Brain microvascular endothelial cell (primary cell): Measurements from ENCODE around the gene LRRC4C.

Experiments used
- DNase-seq: peaks from one replicate; pipeline ENCODE4 v3.0.0-alpha.2; 2020
- H3K27ac ChIP-seq: fragments of 250-450 bp; sonication (Bioruptor Pico); 2 replicates; pipeline ENCODE4 v1.5.1; 2020; ENCODE audit warnings: mild to moderate bottlenecking, moderate library complexity
- H3K27me3 ChIP-seq: fragments of 250-450 bp; sonication (Bioruptor Pico); replicated peaks from 2 replicates; pipeline ENCODE4 v1.5.1; 2020; ENCODE audit warnings: mild to moderate bottlenecking
- H3K36me3 ChIP-seq: fragments of 250-450 bp; sonication (Bioruptor Pico); replicated peaks from 2 replicates; pipeline ENCODE4 v1.5.1; 2020; ENCODE audit warnings: mild to moderate bottlenecking
- H3K4me3 ChIP-seq: 2 replicates; pipeline ENCODE4 v1.5.1; 2011; ENCODE audit warnings: low read depth, mild to moderate bottlenecking, control low read depth, low read length, moderate library complexity
- CTCF ChIP-seq: IDR thresholded peaks from 2 replicates; pipeline ENCODE4 v1.5.1; 2011; ENCODE audit warnings: low read depth, mild to moderate bottlenecking, moderate library complexity, low read length, control low read depth, inconsistent platforms; ENCODE audit errors: missing control alignments
- in situ Hi-C: cut with HindIII; loops from 2 replicates; pipeline ENCODE4 v1.10.0; 2017; ENCODE audit warnings: low sequenced_read_pairs, low pct_ligation_motif_present

LRRC4C gene

GRCh38 chr11:41274831-41275230, 184.6 kb downstream of the LRRC4C start:
- H3K27ac ChIP-seq, result no peak overlapping the region
- TF ChIP-seq CTCF, result no peak
- H3K27me3 ChIP-seq, result no peaks in the 10 kb centered on the region
- no peaks in the 10 kb centered on the region for H3K36me3 ChIP-seq
- H3K4me3 ChIP-seq, result no peak overlapping the region
- in situ Hi-C loops, result no loop called here
- no peak for DNase-seq

DNA sequence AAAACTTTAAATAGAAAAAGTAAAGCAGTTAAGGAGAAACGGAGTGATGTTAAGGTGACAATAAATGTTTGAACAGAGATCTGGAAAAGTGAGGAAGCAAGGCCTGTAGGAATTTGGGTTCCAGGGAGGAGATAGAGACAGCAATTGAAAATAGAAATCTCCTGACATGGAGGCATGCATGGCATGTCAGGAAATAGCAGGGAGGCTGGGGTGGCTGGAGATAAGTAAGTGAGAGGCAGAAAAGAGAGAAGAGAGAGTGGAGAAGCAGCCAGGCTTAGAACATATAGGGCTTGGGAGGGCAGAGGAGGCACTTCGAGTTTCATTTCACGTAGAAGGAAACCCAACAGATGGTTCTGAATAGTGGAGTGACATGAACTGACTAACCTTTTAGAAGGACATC, 185.5 kb downstream of the LRRC4C start:
- no peak for TF ChIP-seq CTCF
- H3K36me3 ChIP-seq, result no peaks in the 10 kb centered on the region
- no peak overlapping the region for H3K27ac ChIP-seq
- H3K4me3 ChIP-seq, result no peak overlapping the region
- in situ Hi-C loops, result no loop called here
- no peaks in the 10 kb centered on the region for H3K27me3 ChIP-seq
- DNase-seq, result no peak

- Histone ChIP-seq H3K36me3 (no peaks in the 10 kb centered on the region), H3K27ac (no peak overlapping the region), H3K4me3 (no peak overlapping the region), H3K27me3 (no peaks in the 10 kb centered on the region)
- in situ Hi-C loops, result no loop called here
- TF ChIP-seq CTCF, result no peak
- DNase-seq, result no peak
Observed at GRCh38 chr11:41267451-41267850, 192.0 kb downstream of the LRRC4C start.

DNA sequence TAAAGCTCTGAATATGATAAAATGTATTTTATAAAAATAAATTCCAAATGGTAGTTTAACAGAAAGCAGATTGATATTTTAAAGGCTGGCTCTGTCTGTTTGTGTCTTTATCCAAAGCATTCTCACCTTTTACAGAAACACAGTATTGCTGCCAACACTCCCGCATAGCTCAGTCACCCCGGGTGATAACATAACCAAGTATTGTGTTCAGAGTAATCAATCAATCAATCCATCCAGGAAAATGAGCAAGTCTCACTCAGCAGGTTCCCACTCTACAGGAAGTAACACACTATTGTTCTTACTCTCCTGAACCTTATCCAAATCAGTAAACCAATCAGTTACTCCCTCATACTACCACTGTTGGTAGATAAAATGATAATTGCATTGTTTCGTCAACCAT, 203.4 kb downstream of the LRRC4C start:
- no peaks in the 10 kb centered on the region for H3K36me3 ChIP-seq
- H3K4me3 ChIP-seq, result no peak overlapping the region
- no peak overlapping the region for H3K27ac ChIP-seq
- no peak for DNase-seq
- in situ Hi-C loops, result no loop called here
- no peaks in the 10 kb centered on the region for H3K27me3 ChIP-seq
- no peak for TF ChIP-seq CTCF

- Histone ChIP-seq H3K4me3 (no peak overlapping the region), H3K36me3 (no peaks in the 10 kb centered on the region), H3K27ac (no peak overlapping the region), H3K27me3 (no peaks in the 10 kb centered on the region)
- TF ChIP-seq CTCF, result no peak
- in situ Hi-C loops, result no loop called here
- no peak for DNase-seq
Observed at GRCh38 chr11:41254966-41255365, 204.5 kb downstream of the LRRC4C start.

- H3K36me3 ChIP-seq, result no peaks in the 10 kb centered on the region
- H3K27ac ChIP-seq, result no peak overlapping the region
- no peak for DNase-seq
- no peak overlapping the region for H3K4me3 ChIP-seq
- no peaks in the 10 kb centered on the region for H3K27me3 ChIP-seq
- in situ Hi-C loops, result no loop called here
- no peak for TF ChIP-seq CTCF
Observed at GRCh38 chr11:41250408-41250935, 209.0 kb downstream of the LRRC4C start.
